Measurements from ENCODE around the gene ADGRE1.

ADGRE1 gene

GRCh38 chr19:6925386-6925785 is 38.0 kb downstream of the ADGRE1 start:
- DNase-seq (ENCODE audit: low read depth in 2 of 2), result no peak
- H3K4me3 ChIP-seq (replicated peaks in 1 of 2; ENCODE audit: low read depth in 2 of 2, low read length in 2 of 2), result no peak overlapping the region
- TF ChIP-seq CTCF (IDR thresholded peaks at IDR 0.05; ENCODE audit: low read depth, low read length), result no peak

GRCh38 chr19:6925801-6926751 is 38.7 kb downstream of the ADGRE1 start:
- TF ChIP-seq CTCF (IDR thresholded peaks at IDR 0.05; ENCODE audit: low read depth, low read length), result no peak
- DNase-seq (ENCODE audit: low read depth in 2 of 2), result peak in 1 of 2 donors; percentile 15
- H3K4me3 ChIP-seq (replicated peaks in 1 of 2; ENCODE audit: low read depth in 2 of 2, low read length in 2 of 2), result no peak overlapping the region

- no peak for TF ChIP-seq CTCF (IDR thresholded peaks at IDR 0.05; ENCODE audit: low read depth, low read length)
- no peak overlapping the region for H3K4me3 ChIP-seq (replicated peaks in 1 of 2; ENCODE audit: low read depth in 2 of 2, low read length in 2 of 2)
- no peak for DNase-seq (ENCODE audit: low read depth in 2 of 2)
Measured at GRCh38 chr19:6930190-6930589, 42.8 kb downstream of the ADGRE1 start.

GRCh38 chr19:6935069-6935468 is 47.7 kb downstream of the ADGRE1 start:
- DNase-seq (ENCODE audit: low read depth in 2 of 2), result no peak
- no peak for TF ChIP-seq CTCF (IDR thresholded peaks at IDR 0.05; ENCODE audit: low read depth, low read length)
- no peak overlapping the region for H3K4me3 ChIP-seq (replicated peaks in 1 of 2; ENCODE audit: low read depth in 2 of 2, low read length in 2 of 2)

- H3K4me3 ChIP-seq (replicated peaks in 1 of 2; ENCODE audit: low read depth in 2 of 2, low read length in 2 of 2), result no peak overlapping the region
- no peak for TF ChIP-seq CTCF (IDR thresholded peaks at IDR 0.05; ENCODE audit: low read depth, low read length)
- no peak for DNase-seq (ENCODE audit: low read depth in 2 of 2)
Measured at GRCh38 chr19:6935618-6936017, 48.2 kb downstream of the ADGRE1 start.

GRCh38 chr19:6945733-6946132 is 58.4 kb downstream of the ADGRE1 start:
- H3K4me3 ChIP-seq (replicated peaks in 1 of 2; ENCODE audit: low read depth in 2 of 2, low read length in 2 of 2), result no peak overlapping the region
- no peak for TF ChIP-seq CTCF (IDR thresholded peaks at IDR 0.05; ENCODE audit: low read depth, low read length)
- no peak for DNase-seq (ENCODE audit: low read depth in 2 of 2)
